Measurements from ENCODE around the gene GGTLC2.
"Not testable (repeated sequence)": the region's sequence is repeated elsewhere in the genome, so short reads cannot be mapped to it uniquely, and the experiment has no call there.

The GGTLC2 gene

GRCh38 chr22:22651593-22651992 lies 7.2 kb downstream of the GGTLC2 start:
- H3K36me3 ChIP-seq (replicated peaks; ENCODE audit: low read depth, low read length); H3K4me1 ChIP-seq (ENCODE audit: low read length); H2AFZ ChIP-seq (ENCODE audit: low read depth, low read length); H3K27ac ChIP-seq (ENCODE audit: low read length); H3K4me2 ChIP-seq (ENCODE audit: low read length); H3K27me3 ChIP-seq (ENCODE audit: low read depth, low read length); H3K4me3 ChIP-seq (ENCODE audit: low read length); H3K79me2 ChIP-seq (ENCODE audit: low read length); H3K9ac ChIP-seq (ENCODE audit: low read length); H3K9me3 ChIP-seq (ENCODE audit: insufficient read depth, low read length); H4K20me1 ChIP-seq (ENCODE audit: insufficient read depth, low read length): not testable (repeated sequence)

- not testable (repeated sequence) for H3K27me3 ChIP-seq (ENCODE audit: low read depth, low read length); H3K4me2 ChIP-seq (ENCODE audit: low read length); H3K4me3 ChIP-seq (ENCODE audit: low read length); H3K27ac ChIP-seq (ENCODE audit: low read length); H4K20me1 ChIP-seq (ENCODE audit: insufficient read depth, low read length); H3K9ac ChIP-seq (ENCODE audit: low read length); H3K4me1 ChIP-seq (ENCODE audit: low read length); H2AFZ ChIP-seq (ENCODE audit: low read depth, low read length); H3K9me3 ChIP-seq (ENCODE audit: insufficient read depth, low read length); H3K79me2 ChIP-seq (ENCODE audit: low read length); H3K36me3 ChIP-seq (replicated peaks; ENCODE audit: low read depth, low read length)
Observed at GRCh38 chr22:22652102-22652501, 7.7 kb downstream of the GGTLC2 start.

GRCh38 chr22:22652573-22652972 lies 8.2 kb downstream of the GGTLC2 start:
- not testable (repeated sequence) for H3K27me3 ChIP-seq (ENCODE audit: low read depth, low read length); H3K4me3 ChIP-seq (ENCODE audit: low read length); H3K9me3 ChIP-seq (ENCODE audit: insufficient read depth, low read length); H3K4me1 ChIP-seq (ENCODE audit: low read length); H3K4me2 ChIP-seq (ENCODE audit: low read length); H3K36me3 ChIP-seq (replicated peaks; ENCODE audit: low read depth, low read length); H2AFZ ChIP-seq (ENCODE audit: low read depth, low read length); H3K27ac ChIP-seq (ENCODE audit: low read length); H3K79me2 ChIP-seq (ENCODE audit: low read length); H4K20me1 ChIP-seq (ENCODE audit: insufficient read depth, low read length); H3K9ac ChIP-seq (ENCODE audit: low read length)

GRCh38 chr22:22653677-22654381 lies 9.4 kb downstream of the GGTLC2 start:
- not testable (repeated sequence) for H3K79me2 ChIP-seq (ENCODE audit: low read length); H3K36me3 ChIP-seq (replicated peaks; ENCODE audit: low read depth, low read length); H3K4me1 ChIP-seq (ENCODE audit: low read length); H2AFZ ChIP-seq (ENCODE audit: low read depth, low read length); H3K27me3 ChIP-seq (ENCODE audit: low read depth, low read length); H4K20me1 ChIP-seq (ENCODE audit: insufficient read depth, low read length); H3K27ac ChIP-seq (ENCODE audit: low read length); H3K9me3 ChIP-seq (ENCODE audit: insufficient read depth, low read length); H3K4me3 ChIP-seq (ENCODE audit: low read length); H3K9ac ChIP-seq (ENCODE audit: low read length)
- peak overlapping the region; percentile 17 for H3K4me2 ChIP-seq (ENCODE audit: low read length)

GRCh38 chr22:22655452-22656290 lies 11.3 kb downstream of the GGTLC2 start:
- TF ChIP-seq CTCF (IDR thresholded peaks at IDR 0.05; ENCODE audit: low read depth, low read length) (no peak), EZH2phosphoT487 (IDR thresholded peaks at IDR 0.05; ENCODE audit: low read depth) (no peak)
- Histone ChIP-seq H3K4me3 (ENCODE audit: low read length) (no peak overlapping the region), H2AFZ (ENCODE audit: low read depth, low read length) (no peak overlapping the region), H3K27ac (ENCODE audit: low read length) (no peak overlapping the region), H3K27me3 (ENCODE audit: low read depth, low read length) (no peaks in the 10 kb centered on the region), H3K4me1 (ENCODE audit: low read length) (no peaks in the 10 kb centered on the region; the same call in 1 of the 2 replicates), H3K4me2 (ENCODE audit: low read length) (no peak overlapping the region), H3K9ac (ENCODE audit: low read length) (no peak overlapping the region), H4K20me1 (ENCODE audit: insufficient read depth, low read length) (no peaks in the 10 kb centered on the region), H3K36me3 (replicated peaks; ENCODE audit: low read depth, low read length) (no peaks in the 10 kb centered on the region), H3K9me3 (ENCODE audit: insufficient read depth, low read length) (no peaks in the 10 kb centered on the region), H3K79me2 (ENCODE audit: low read length) (no peaks in the 10 kb centered on the region)

GRCh38 chr22:22657712-22658111 lies 13.3 kb downstream of the GGTLC2 start:
- TF ChIP-seq EZH2phosphoT487 (IDR thresholded peaks at IDR 0.05; ENCODE audit: low read depth) (no peak), CTCF (IDR thresholded peaks at IDR 0.05; ENCODE audit: low read depth, low read length) (no peak)
- Histone ChIP-seq H3K27me3 (ENCODE audit: low read depth, low read length) (no peaks in the 10 kb centered on the region), H3K4me2 (ENCODE audit: low read length) (no peak overlapping the region), H3K79me2 (ENCODE audit: low read length) (no peaks in the 10 kb centered on the region), H3K4me1 (ENCODE audit: low read length) (no peaks in the 10 kb centered on the region; the same call in 1 of the 2 replicates), H3K9me3 (ENCODE audit: insufficient read depth, low read length) (no peaks in the 10 kb centered on the region), H4K20me1 (ENCODE audit: insufficient read depth, low read length) (no peaks in the 10 kb centered on the region), H3K27ac (ENCODE audit: low read length) (no peak overlapping the region), H3K36me3 (replicated peaks; ENCODE audit: low read depth, low read length) (no peaks in the 10 kb centered on the region), H2AFZ (ENCODE audit: low read depth, low read length) (no peak overlapping the region), H3K9ac (ENCODE audit: low read length) (no peak overlapping the region), H3K4me3 (ENCODE audit: low read length) (no peak overlapping the region)
